AG04449 (cell line): ENCODE measurements around the gene NOC2L.

Source experiments
- CTCF ChIA-PET: fragments of 350-600 bp; formaldehyde crosslinking; extraction: SDS; loops from one replicate; lab custom pipeline; 2021; ENCODE audit warnings: antibody characterized with exemption; lab: Yijun Ruan, JAX
- POLR2A ChIA-PET: fragments of 400-600, 350-600 bp; formaldehyde crosslinking; extraction: SDS; loops from one replicate; lab custom pipeline; 2020; ENCODE audit warnings: antibody characterized with exemption, inconsistent platforms; lab: Yijun Ruan, JAX
- DNase-seq: peaks from one replicate; pipeline ENCODE4 v3.0.0-alpha.2; 2010; ENCODE audit warnings: low read depth, low spot score
- H3K4me3 ChIP-seq: 2 replicates; pipeline ENCODE4 v1.5.1; 2011; ENCODE audit warnings: low read depth, mild to moderate bottlenecking, control low read depth, low read length
- CTCF ChIP-seq: IDR thresholded peaks from one replicate; pipeline ENCODE4 v1.5.1; 2011; ENCODE audit warnings: mild to moderate bottlenecking, moderate library complexity, low read length, control low read depth, inconsistent platforms; ENCODE audit not compliant: insufficient read depth; ENCODE audit errors: missing control alignments

NOC2L gene

GRCh38 chr1:919271-919872 lies 39.7 kb downstream of the NOC2L start:
- ChIA-PET CTCF (interaction anchor here (1.5 to 2.7 kb wide), 2 partner anchors 14 to 19 kb away, joined by 6 to 15 read pairs; no protein-coding TSS in a partner anchor), POLR2A (interaction anchor here (0.9 kb wide), 1 partner anchor 15 kb away, joined by 3 read pairs; no protein-coding TSS in a partner anchor)
- DNase-seq: no peak
- no peak overlapping the region for H3K4me3 ChIP-seq
- TF ChIP-seq CTCF: no peak

GRCh38 chr1:918843-919242 lies 40.2 kb downstream of the NOC2L start:
- POLR2A ChIA-PET: interaction anchor here (0.9 kb wide), 1 partner anchor 14 kb away, joined by 3 read pairs; no protein-coding TSS in a partner anchor
- H3K4me3 ChIP-seq: no peak overlapping the region
- CTCF ChIA-PET: interaction anchor here (1.5 to 2.7 kb wide), 2 partner anchors 14 to 20 kb away, joined by 6 to 15 read pairs; no protein-coding TSS in a partner anchor
- no peak for DNase-seq
- TF ChIP-seq CTCF: no peak

GRCh38 chr1:918353-918752 lies 40.7 kb downstream of the NOC2L start:
- H3K4me3 ChIP-seq: no peak overlapping the region
- no peak for DNase-seq
- TF ChIP-seq CTCF: no peak
- ChIA-PET CTCF (interaction anchor here (2.7 kb wide), 1 partner anchor 13 kb away, joined by 15 read pairs; no protein-coding TSS in a partner anchor), POLR2A (no interaction called here)

GRCh38 chr1:917466-918091 lies 41.5 kb downstream of the NOC2L start:
- TF ChIP-seq CTCF: no peak
- no peak for DNase-seq
- ChIA-PET CTCF (interaction anchor here (1.0 to 2.0 kb wide), 2 partner anchors 12 to 13 kb away, joined by 3 to 10 read pairs; no protein-coding TSS in a partner anchor), POLR2A (no interaction called here)
- no peak overlapping the region for H3K4me3 ChIP-seq

GRCh38 chr1:917076-917459 lies 42.0 kb downstream of the NOC2L start:
- ChIA-PET POLR2A (no interaction called here), CTCF (interaction anchor here (0.7 to 2.0 kb wide), 3 partner anchors 11 to 85 kb away, joined by 3 to 10 read pairs (median 3); no protein-coding TSS in a partner anchor)
- TF ChIP-seq CTCF: no peak
- DNase-seq: no peak
- H3K4me3 ChIP-seq: no peak overlapping the region
